ENCODE data around the gene DAPK2. TPM values are rescaled to one million over a fixed set of nuclear protein-coding genes. Genes with fewer than 3 reads are reported as not detected.

The DAPK2 gene
- total and polyA plus RNA-seq, 2 of the 13 experiments (the other 11 are each of a cell fraction or from before 2014, with no cell fraction given): 0.33 to 0.63 TPM

- TF ChIP-seq, protein P1, sequence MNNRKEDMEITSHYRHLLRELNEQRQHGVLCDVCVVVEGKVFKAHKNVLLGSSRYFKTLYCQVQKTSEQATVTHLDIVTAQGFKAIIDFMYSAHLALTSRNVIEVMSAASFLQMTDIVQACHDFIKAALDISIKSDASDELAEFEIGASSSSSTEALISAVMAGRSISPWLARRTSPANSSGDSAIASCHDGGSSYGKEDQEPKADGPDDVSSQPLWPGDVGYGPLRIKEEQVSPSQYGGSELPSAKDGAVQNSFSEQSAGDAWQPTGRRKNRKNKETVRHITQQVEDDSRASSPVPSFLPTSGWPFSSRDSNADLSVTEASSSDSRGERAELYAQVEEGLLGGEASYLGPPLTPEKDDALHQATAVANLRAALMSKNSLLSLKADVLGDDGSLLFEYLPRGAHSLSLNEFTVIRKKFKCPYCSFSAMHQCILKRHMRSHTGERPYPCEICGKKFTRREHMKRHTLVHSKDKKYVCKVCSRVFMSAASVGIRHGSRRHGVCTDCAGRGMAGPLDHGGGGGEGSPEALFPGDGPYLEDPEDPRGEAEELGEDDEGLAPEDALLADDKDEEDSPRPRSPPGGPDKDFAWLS (CRISPR knock-in tag; IDR thresholded peaks at IDR 0.05; ENCODE audit: borderline replicate concordance): no peak
- no peak for TF ChIP-seq PRDM4 (CRISPR knock-in tag; IDR thresholded peaks at IDR 0.05; ENCODE audit: borderline replicate concordance)
- TF ChIP-seq SP140L (CRISPR knock-in tag; IDR thresholded peaks at IDR 0.05; ENCODE audit: borderline replicate concordance): no peak
- TF ChIP-seq NR1H2 (CRISPR knock-in tag; IDR thresholded peaks at IDR 0.05; ENCODE audit: borderline replicate concordance, low read depth): no peak
- TF ChIP-seq CEBPB (IDR thresholded peaks at IDR 0.05; ENCODE audit: borderline replicate concordance, low read depth, low read length): no peak
- TF ChIP-seq NR2F2 (IDR thresholded peaks at IDR 0.05; ENCODE audit: borderline replicate concordance, low read depth): no peak
- no peak for TF ChIP-seq ZNF317 (CRISPR knock-in tag; IDR thresholded peaks at IDR 0.05)
- no peak for TF ChIP-seq ZBTB37 (CRISPR knock-in tag; IDR thresholded peaks at IDR 0.05)
- peak; percentile 62 for TF ChIP-seq ZNF883 (CRISPR knock-in tag; IDR thresholded peaks at IDR 0.05; ENCODE audit: not compliant biosample characterization)
- no peak for TF ChIP-seq SIN3B (IDR thresholded peaks at IDR 0.05; ENCODE audit: low read length)
- TF ChIP-seq, protein P2, sequence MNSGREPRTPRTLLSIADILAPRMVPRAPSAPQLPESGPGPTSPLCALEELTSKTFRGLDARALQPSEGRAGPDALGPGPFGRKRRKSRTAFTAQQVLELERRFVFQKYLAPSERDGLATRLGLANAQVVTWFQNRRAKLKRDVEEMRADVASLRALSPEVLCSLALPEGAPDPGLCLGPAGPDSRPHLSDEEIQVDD (CRISPR knock-in tag; IDR thresholded peaks at IDR 0.05; ENCODE audit: borderline replicate concordance): 0 out of 2 replicates have a peak, but pooled peaks have one; percentile 30
- no peak for TF ChIP-seq SYNCRIP (IDR thresholded peaks at IDR 0.05; ENCODE audit: insufficient read depth, low read depth, low read length)
- TF ChIP-seq FOXA3 (CRISPR knock-in tag; IDR thresholded peaks at IDR 0.05): peak; percentile 26; the same call in 1 of the 2 replicates
- peak; percentile 65; the same call in 1 of the 2 replicates for TF ChIP-seq KDM5B (CRISPR knock-in tag; IDR thresholded peaks at IDR 0.05; ENCODE audit: borderline replicate concordance)
- TF ChIP-seq, protein P3, sequence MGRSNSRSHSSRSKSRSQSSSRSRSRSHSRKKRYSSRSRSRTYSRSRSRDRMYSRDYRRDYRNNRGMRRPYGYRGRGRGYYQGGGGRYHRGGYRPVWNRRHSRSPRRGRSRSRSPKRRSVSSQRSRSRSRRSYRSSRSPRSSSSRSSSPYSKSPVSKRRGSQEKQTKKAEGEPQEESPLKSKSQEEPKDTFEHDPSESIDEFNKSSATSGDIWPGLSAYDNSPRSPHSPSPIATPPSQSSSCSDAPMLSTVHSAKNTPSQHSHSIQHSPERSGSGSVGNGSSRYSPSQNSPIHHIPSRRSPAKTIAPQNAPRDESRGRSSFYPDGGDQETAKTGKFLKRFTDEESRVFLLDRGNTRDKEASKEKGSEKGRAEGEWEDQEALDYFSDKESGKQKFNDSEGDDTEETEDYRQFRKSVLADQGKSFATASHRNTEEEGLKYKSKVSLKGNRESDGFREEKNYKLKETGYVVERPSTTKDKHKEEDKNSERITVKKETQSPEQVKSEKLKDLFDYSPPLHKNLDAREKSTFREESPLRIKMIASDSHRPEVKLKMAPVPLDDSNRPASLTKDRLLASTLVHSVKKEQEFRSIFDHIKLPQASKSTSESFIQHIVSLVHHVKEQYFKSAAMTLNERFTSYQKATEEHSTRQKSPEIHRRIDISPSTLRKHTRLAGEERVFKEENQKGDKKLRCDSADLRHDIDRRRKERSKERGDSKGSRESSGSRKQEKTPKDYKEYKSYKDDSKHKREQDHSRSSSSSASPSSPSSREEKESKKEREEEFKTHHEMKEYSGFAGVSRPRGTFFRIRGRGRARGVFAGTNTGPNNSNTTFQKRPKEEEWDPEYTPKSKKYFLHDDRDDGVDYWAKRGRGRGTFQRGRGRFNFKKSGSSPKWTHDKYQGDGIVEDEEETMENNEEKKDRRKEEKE (IDR thresholded peaks at IDR 0.05): no peak
- peak; percentile 93 for TF ChIP-seq ELF4 (CRISPR knock-in tag; IDR thresholded peaks at IDR 0.05; ENCODE audit: borderline replicate concordance)
- TF ChIP-seq ZFP36L1 (CRISPR knock-in tag; IDR thresholded peaks at IDR 0.05): 0 out of 2 replicates have a peak, but pooled peaks have one; percentile 68
Observed at GRCh38 chr15:64093627-64094417, 47.5 kb upstream of the DAPK2 start, which contains the start of gene CIAO2A (continued).

Measured in HepG2 (cell line).